ENCODE results near the gene ZSWIM4.

ZSWIM4 gene

DNA sequence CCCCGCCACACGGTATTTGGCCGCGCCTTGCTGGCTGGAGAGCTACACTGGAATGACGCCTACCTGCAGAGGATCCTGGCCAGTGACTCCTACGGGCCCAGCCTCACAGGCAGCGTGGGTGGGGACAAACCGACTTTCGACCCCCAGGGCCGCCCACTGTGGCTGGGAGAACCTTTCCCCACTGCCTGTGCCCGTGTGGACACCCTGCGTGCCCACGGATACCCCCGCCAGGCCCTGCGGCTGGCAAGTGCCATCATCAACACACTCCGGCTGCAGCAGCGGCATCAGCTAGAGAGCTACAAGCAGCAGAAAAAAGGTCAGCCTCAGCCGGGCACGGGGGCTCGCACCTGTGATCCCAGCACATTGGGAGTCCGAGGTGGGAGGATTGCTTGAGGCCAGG is 19.3 kb downstream of the ZSWIM4 start:
- no peak for DNase-seq

DNA sequence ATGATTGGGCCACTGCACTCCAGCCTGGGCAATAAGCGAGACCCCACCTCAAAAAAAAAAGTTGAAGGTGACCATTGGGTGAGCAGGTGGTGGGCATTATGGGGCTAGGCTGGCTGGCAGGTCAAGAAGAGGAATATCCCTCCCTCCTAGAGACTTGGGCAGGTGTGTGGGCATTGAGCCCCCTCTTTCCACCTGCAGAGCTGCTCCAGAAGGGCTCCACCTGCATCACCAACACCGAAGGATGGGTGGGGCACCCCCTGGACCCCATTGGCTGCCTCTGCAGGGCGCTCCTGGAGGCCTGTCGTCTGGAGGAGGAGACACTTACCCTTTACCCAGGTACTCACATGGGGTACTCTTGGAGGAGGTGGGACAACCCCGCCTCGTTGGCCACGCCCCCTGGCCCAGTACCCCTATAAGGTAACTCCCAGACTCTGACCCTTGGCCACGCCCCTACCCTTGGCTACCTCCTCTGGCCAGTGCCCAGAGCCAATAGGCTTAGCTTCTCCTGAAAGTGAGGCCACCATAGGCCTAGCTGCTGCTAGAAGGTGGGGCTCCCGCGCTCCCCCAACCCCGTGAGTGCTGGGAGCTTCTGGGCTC is 21.9 kb downstream of the ZSWIM4 start:
- DNase-seq: peak; percentile 40

GRCh38 chr19:13817615-13818371 is 22.6 kb downstream of the ZSWIM4 start:
- DNase-seq: peak; percentile 48

GRCh38 chr19:13819238-13819637 is 24.0 kb downstream of the ZSWIM4 start:
- no peak for DNase-seq

DNA sequence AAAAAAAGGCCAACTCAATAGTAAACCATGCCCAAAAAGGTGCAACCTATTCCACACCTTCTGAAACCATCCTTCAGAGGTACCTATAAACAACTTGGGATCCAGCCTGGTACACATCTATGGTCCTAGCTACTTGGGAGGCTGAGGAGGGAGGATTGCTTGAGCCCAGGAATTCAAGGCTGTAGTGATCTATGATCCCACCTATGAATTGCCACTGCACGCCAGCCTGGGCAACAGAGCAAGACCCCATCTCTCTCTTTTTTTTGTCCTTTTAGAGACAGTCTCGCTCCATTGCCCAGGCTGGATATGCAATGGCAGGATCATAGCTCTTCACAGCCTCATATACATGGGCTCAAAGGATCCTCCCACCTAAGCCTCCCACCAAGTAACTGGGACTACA is 26.0 kb downstream of the ZSWIM4 start:
- no peak for DNase-seq

DNA sequence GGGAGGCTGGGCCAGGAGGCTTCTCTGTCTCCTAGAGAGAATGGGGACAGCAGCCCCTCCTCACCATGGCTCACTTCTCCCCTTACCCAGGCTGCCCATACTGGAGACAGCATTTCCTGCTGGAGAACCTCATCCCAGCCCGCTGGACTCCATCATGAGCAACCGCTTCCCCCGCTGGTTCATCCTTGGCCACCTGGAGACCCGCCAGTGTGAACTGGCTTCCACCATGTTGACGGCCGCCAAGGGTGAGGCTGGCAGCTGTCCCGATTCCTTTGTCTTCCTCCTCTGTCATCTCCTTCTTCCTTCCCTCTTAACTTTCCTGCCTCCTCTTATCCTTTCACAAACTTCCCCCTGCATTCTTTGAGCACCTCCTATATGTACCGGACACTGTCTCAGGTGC is 28.0 kb downstream of the ZSWIM4 start:
- no peak for DNase-seq

GRCh38 chr19:13823901-13824300 is 28.7 kb downstream of the ZSWIM4 start:
- no peak for DNase-seq

DNA sequence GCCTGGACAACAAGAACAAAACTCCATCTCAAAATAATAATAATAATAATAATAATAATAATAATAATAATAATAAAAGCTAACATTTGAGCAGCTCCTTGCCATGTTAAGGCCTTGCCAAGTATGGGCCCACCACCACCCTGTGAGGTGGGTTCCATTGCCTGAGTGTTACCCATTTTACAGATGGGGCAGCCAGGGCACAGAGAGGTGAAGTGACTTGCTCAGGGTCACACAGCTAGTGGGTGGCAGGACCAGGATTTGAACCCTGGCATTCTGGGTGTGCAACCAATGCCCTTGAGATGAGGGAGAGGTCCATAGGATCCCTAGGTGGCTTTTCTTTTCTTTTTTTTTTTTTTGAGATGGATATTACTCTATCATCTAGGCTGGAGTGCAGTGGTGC is 29.5 kb downstream of the ZSWIM4 start:
- DNase-seq: no peak

GRCh38 chr19:13825489-13826441 is 30.5 kb downstream of the ZSWIM4 start:
- DNase-seq: no peak

- no peak for DNase-seq
Observed at GRCh38 chr19:13826652-13827235, 31.5 kb downstream of the ZSWIM4 start.

DNA sequence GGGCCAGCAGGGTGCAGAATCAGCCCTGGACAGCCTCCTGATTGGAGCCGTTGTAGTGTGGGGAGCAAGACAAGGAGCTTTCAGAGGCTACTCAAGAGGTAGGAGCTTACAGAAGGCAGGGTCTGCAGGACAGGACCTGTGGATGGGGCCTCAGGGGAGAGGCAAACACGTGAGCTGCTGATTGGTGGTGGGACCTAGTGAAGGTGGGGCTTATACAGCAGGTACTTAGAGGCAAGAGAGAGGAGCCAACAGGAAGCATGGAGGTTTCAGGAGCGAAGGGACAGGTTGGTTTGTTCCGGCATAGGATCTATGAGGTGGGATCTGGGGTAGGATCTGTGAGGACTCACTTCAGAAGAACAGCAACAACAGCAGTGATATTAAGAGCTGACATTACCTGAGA is 32.4 kb downstream of the ZSWIM4 start:
- DNase-seq: no peak

DNA sequence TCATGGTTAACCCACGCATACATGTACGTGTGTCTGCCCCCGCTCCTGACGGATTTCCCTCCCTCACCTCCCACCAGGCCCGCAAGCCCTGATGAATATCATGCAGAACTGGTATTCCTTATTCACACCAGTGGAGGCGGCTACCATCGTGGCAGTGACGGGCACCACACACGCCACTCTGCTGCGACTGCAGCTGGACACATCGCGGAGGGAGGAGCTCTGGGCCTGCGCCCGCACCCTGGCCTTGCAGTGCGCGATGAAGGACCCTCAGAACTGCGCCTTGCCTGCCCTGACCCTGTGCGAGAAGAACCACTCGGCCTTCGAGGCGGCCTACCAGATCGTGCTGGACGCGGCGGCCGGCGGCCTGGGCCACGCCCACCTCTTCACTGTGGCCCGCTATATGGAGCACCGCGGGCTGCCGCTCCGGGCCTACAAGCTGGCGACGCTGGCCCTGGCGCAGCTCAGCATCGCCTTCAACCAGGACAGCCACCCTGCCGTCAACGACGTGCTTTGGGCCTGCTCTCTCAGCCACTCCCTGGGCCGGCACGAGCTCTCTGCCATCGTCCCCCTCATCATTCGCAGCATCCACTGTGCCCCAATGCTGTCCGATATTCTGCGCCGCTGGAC is 35.0 kb downstream of the ZSWIM4 start:
- DNase-seq: no peak

DNA sequence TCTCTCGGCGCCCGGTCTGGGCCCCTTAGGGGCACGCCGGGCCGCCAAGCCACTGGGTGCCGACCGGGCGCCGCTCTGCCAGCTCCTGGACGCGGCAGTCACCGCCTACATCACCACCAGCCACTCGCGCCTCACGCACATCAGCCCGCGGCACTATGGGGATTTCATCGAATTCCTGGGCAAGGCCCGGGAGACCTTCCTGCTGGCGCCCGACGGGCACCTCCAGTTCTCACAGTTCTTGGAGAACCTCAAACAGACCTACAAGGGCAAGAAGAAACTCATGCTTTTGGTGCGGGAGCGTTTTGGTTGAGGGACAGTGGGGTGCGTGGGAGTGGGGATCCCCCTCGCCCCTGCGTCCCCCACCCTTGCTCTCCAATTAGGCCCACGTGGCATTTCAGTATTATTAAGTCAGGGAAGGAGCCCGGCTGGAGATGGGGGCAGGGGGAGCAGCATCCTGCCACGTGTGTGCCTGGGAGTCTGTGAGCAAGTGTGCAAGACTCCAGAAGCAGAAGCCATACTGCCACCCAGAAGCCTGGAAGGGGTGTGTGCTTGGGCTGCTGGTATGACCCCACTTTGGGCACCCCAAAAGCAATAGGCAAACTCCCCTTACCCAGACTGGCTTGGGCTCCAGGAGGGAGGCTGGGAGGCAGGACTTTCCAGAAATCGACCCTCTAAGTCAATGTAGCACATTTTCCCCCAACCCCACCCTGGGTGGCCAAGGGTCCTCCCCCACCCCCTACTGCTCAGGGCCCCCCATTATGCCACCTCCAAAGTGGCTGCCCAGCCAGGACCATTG is 35.7 kb downstream of the ZSWIM4 start:
- no peak for DNase-seq

- no peak for DNase-seq
Observed at GRCh38 chr19:13831537-13832467, 36.6 kb downstream of the ZSWIM4 start.

DNA sequence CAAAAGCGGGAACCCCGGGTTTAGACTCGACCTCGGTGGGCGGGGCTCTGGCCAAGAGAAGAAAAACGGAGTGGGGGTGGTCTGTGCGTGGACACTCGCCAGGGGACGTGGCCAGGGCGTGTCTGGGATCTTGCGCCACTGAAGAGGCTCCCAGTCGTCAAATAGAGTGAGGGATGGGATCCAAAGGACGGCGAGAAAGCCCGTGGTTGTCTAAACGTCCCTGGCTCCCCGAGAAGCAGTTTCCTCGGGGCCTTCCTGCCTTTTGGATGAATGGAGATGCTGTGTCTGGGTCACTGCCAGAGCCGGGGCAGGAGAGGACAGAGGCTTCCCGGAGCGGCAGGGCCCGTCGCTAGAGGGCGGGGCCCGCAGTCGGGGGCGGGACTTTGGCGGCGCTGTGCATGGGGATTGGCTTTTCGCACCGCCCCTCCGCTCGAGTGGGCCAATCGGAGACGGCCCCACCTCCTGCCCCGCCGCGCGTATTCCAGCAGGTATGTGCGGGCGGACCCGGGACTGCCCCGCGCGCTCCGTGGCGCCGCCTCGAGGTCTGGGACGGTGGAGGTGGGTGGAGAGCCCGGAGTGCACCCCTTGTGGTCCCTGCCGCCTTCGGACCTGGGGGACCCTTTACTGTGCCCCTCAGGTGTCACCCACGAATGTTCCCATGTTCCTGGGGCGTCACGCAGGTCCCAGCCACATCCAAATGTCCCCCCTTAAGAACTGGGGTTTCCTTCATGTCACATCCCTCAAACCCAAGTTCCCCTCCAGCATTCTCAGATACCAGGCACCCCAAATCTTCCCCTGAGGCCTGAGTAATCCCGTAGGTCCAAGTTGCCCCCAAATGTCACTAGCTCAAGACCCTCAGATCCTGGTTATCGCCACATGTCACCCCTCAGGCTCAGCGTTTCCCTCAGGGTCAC is 38.3 kb downstream of the ZSWIM4 start:
- peak; percentile 94 for DNase-seq

- no peak for DNase-seq
Observed at GRCh38 chr19:13834244-13835069, 39.2 kb downstream of the ZSWIM4 start.

DNA sequence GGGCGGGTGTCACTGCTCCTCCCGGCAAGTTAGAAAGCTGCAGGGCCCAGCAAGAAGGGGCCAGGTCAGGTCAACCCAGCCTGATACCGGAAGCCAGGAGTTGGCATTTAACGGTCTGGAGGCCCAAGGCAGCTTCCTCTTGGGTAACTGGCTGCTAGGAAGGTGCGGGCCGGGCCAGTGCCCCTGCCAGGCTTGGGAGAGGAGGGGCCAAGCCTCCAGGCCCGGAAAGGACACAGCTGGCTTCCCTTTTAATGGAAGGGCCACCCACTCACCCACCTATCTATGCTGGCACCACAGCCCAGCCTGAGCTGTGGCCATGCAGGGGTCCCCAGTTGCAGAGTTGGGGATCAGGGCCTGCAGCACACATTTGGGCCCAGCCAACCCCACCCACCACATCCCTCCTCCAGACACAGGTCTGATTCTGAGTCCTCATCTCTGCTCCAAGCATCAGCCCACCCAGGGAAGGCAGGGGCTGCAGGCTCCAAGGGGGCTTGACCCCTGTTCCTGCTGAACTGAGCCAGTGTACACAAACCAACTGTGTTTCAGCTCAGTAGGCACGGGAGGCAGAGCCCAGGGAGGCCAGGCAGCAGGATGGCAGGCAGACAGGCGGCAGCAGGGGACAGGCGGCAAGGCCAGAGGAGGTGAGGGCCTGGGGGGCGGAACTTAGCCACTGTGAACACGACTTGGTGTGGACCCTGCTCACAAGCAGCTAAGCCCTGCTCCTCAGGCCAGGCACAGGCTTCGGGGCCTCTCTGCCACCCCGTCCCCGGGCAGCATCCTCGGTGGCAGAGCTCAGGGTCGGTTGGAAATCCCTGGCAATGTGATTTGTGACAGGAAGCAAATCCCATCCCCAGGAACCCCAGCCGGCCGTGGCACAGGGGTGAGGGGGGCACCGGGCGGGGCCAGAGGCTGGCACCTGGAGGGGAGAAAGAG is 40.8 kb downstream of the ZSWIM4 start:
- DNase-seq: no peak

All from stimulated activated CD4-positive, alpha-beta T cell treated with anti-CD3 and anti-CD28 coated beads, Interleukin-1b, Interleukin-23, amount 100 ng/mL, for 48 hours (primary cell).